HG03175 (cell line): ENCODE measurements around the gene ARAP2.
"Not testable (repeated sequence)": the region's sequence is repeated elsewhere in the genome, so short reads cannot be mapped to it uniquely, and the experiment has no call there.

Experiments used
- ATAC-seq: cut with Tn5 transposase; IDR thresholded peaks from one replicate; pipeline ENCODE4 v1.9.1; 2021; ENCODE audit warnings: mild to moderate bottlenecking, moderate library complexity; ENCODE audit not compliant: unreplicated experiment

Gene ARAP2

GRCh38 chr4:36189511-36190226 lies 54.6 kb downstream of the ARAP2 start:
- peak; percentile 86 for ATAC-seq

GRCh38 chr4:36187723-36188333 lies 56.5 kb downstream of the ARAP2 start:
- ATAC-seq, result no peak

GRCh38 chr4:36183665-36184393 lies 60.5 kb downstream of the ARAP2 start:
- ATAC-seq, result no peak

- ATAC-seq, result no peak
Observed at GRCh38 chr4:36183232-36183631, 61.1 kb downstream of the ARAP2 start.

GRCh38 chr4:36182315-36182714 lies 62.0 kb downstream of the ARAP2 start:
- ATAC-seq, result not testable (repeated sequence)

GRCh38 chr4:36180206-36180605 lies 64.1 kb downstream of the ARAP2 start:
- no peak for ATAC-seq

- ATAC-seq, result no peak
Observed at GRCh38 chr4:36178484-36178883, 65.8 kb downstream of the ARAP2 start.

GRCh38 chr4:36177946-36178345 lies 66.4 kb downstream of the ARAP2 start:
- ATAC-seq, result no peak

GRCh38 chr4:36174570-36174969 lies 69.7 kb downstream of the ARAP2 start:
- no peak for ATAC-seq

GRCh38 chr4:36173905-36174304 lies 70.4 kb downstream of the ARAP2 start:
- no peak for ATAC-seq

GRCh38 chr4:36172656-36173055 lies 71.7 kb downstream of the ARAP2 start:
- no peak for ATAC-seq

GRCh38 chr4:36168127-36168878 lies 76.0 kb downstream of the ARAP2 start:
- ATAC-seq, result no peak

- ATAC-seq, result no peak
Observed at GRCh38 chr4:36165631-36166005, 78.7 kb downstream of the ARAP2 start.

GRCh38 chr4:36164900-36165630 lies 79.2 kb downstream of the ARAP2 start:
- ATAC-seq, result no peak

- ATAC-seq, result no peak
Observed at GRCh38 chr4:36163198-36163597, 81.1 kb downstream of the ARAP2 start.

GRCh38 chr4:36159208-36159607 lies 85.1 kb downstream of the ARAP2 start:
- no peak for ATAC-seq

GRCh38 chr4:36152735-36153134 lies 91.6 kb downstream of the ARAP2 start:
- ATAC-seq, result no peak

- ATAC-seq, result no peak
Observed at GRCh38 chr4:36142504-36142903, 101.8 kb downstream of the ARAP2 start.

- no peak for ATAC-seq
Observed at GRCh38 chr4:36141186-36141585, 103.1 kb downstream of the ARAP2 start.

GRCh38 chr4:36140421-36140820 lies 103.9 kb downstream of the ARAP2 start:
- no peak for ATAC-seq

- ATAC-seq, result no peak
Observed at GRCh38 chr4:36138220-36138619, 106.1 kb downstream of the ARAP2 start.
